H9 (cell line): ENCODE results near the gene ARHGAP22. TPM values are rescaled to one million over a fixed set of nuclear protein-coding genes. Genes with fewer than 3 reads are reported as not detected.

Experiments used
- DNase-seq: peaks from one replicate; pipeline ENCODE4 v3.0.0-alpha.2; 2017
- H2AFZ ChIP-seq: one replicate; pipeline ENCODE4 v1.6.1; 2013; ENCODE audit warnings: mild to moderate bottlenecking, low read length, control low read depth, moderate library complexity
- H2AK5ac ChIP-seq: 2 replicates; pipeline ENCODE4 v1.6.1; 2013; ENCODE audit warnings: low read length, control low read depth, mixed read lengths; ENCODE audit not compliant: insufficient read length
- H2BK120ac ChIP-seq: one replicate; pipeline ENCODE4 v1.6.1; 2013; ENCODE audit warnings: low read depth, mild to moderate bottlenecking, low read length, control low read depth, inconsistent platforms; ENCODE audit not compliant: poor library complexity, severe bottlenecking
- H2BK12ac ChIP-seq: 2 replicates; pipeline ENCODE4 v1.6.1; 2013; ENCODE audit warnings: low read length, control low read depth, mixed read lengths, low read depth; ENCODE audit not compliant: insufficient read length
- H2BK15ac ChIP-seq: 2 replicates; pipeline ENCODE4 v1.6.1; 2013; ENCODE audit warnings: low read depth, low read length, control low read depth
- H2BK20ac ChIP-seq: one replicate; pipeline ENCODE4 v1.6.1; 2013; ENCODE audit warnings: low read depth, mild to moderate bottlenecking, low read length, control low read depth, inconsistent platforms; ENCODE audit not compliant: poor library complexity, severe bottlenecking
- H2BK5ac ChIP-seq: 2 replicates; pipeline ENCODE4 v1.6.1; 2013; ENCODE audit warnings: low read length, control low read depth, mixed read lengths; ENCODE audit not compliant: insufficient read length
- H3K14ac ChIP-seq: 2 replicates; pipeline ENCODE4 v1.6.1; 2013; ENCODE audit warnings: low read length, control low read depth; ENCODE audit not compliant: insufficient read depth
- H3K18ac ChIP-seq: 2 replicates; pipeline ENCODE4 v1.6.1; 2013; ENCODE audit warnings: low read depth, mild to moderate bottlenecking, mixed read lengths, low read length, control low read depth; ENCODE audit not compliant: insufficient read length
- H3K23ac ChIP-seq: 2 replicates; pipeline ENCODE4 v1.6.1; 2013; ENCODE audit warnings: low read length, control low read depth, mixed read lengths, low read depth; ENCODE audit not compliant: insufficient read length
- H3K23me2 ChIP-seq: 2 replicates; pipeline ENCODE4 v1.6.1; 2013; ENCODE audit warnings: low read depth, mild to moderate bottlenecking, mixed read lengths, low read length, control low read depth; ENCODE audit not compliant: insufficient read length, poor library complexity, severe bottlenecking
- H3K27ac ChIP-seq: 2 replicates; pipeline ENCODE4 v1.5.1; 2013; ENCODE audit warnings: low read length, control low read depth, mixed read lengths, low read depth; ENCODE audit not compliant: insufficient read length
- H3K27me3 ChIP-seq: 2 replicates; pipeline ENCODE4 v1.6.1; 2013; ENCODE audit warnings: low read length, control low read depth, inconsistent platforms; ENCODE audit not compliant: insufficient read depth
- H3K4ac ChIP-seq: 2 replicates; pipeline ENCODE4 v1.6.1; 2013; ENCODE audit warnings: low read depth, mild to moderate bottlenecking, control low read depth, inconsistent platforms, low read length, moderate library complexity
- H3K4me1 ChIP-seq: 2 replicates; pipeline ENCODE4 v1.6.1; 2013; ENCODE audit warnings: low read length, control low read depth, inconsistent platforms; ENCODE audit not compliant: insufficient read depth
- H3K4me2 ChIP-seq: 2 replicates; pipeline ENCODE4 v1.6.1; 2013; ENCODE audit warnings: low read length, control low read depth, mixed read lengths; ENCODE audit not compliant: insufficient read length, insufficient read depth
- H3K56ac ChIP-seq: 2 replicates; pipeline ENCODE4 v1.6.1; 2013; ENCODE audit warnings: low read depth, mild to moderate bottlenecking, mixed read lengths, low read length, control low read depth; ENCODE audit not compliant: insufficient read length
- H3K79me1 ChIP-seq: 2 replicates; pipeline ENCODE4 v1.6.1; 2013; ENCODE audit warnings: low read depth, mild to moderate bottlenecking, moderate library complexity, low read length, control low read depth, inconsistent platforms; ENCODE audit not compliant: insufficient read depth, poor library complexity, severe bottlenecking
- H3K79me2 ChIP-seq: 2 replicates; pipeline ENCODE4 v1.6.1; 2013; ENCODE audit warnings: low read length, control low read depth, inconsistent platforms; ENCODE audit not compliant: insufficient read depth
- H3K9ac ChIP-seq: 2 replicates; pipeline ENCODE4 v1.6.1; 2013; ENCODE audit warnings: low read length, control low read depth, mixed read lengths; ENCODE audit not compliant: insufficient read length; ENCODE audit errors: extremely low read depth
- H3K9me3 ChIP-seq: one replicate; pipeline ENCODE4 v1.6.1; 2013; ENCODE audit warnings: low read depth, low read length, inconsistent platforms; ENCODE audit not compliant: control insufficient read depth
- H3T11ph ChIP-seq: one replicate; pipeline ENCODE4 v1.6.1; 2013; ENCODE audit warnings: mild to moderate bottlenecking, low read length, control low read depth, inconsistent platforms
- H4K20me1 ChIP-seq: one replicate; pipeline ENCODE4 v1.6.1; 2013; ENCODE audit not compliant: control insufficient read depth, insufficient read length, insufficient read depth
- H4K5ac ChIP-seq: 2 replicates; pipeline ENCODE4 v1.6.1; 2013; ENCODE audit warnings: low read depth, mild to moderate bottlenecking, mixed read lengths, low read length, control low read depth; ENCODE audit not compliant: insufficient read length
- H4K8ac ChIP-seq: replicated peaks from 2 replicates; pipeline ENCODE4 v1.6.1; 2013; ENCODE audit warnings: low read length, control low read depth, mixed read lengths, low read depth; ENCODE audit not compliant: insufficient read length
- H4K91ac ChIP-seq: 2 replicates; pipeline ENCODE4 v1.6.1; 2013; ENCODE audit warnings: low read depth, mild to moderate bottlenecking, moderate library complexity, mixed read lengths, low read length, control low read depth; ENCODE audit not compliant: insufficient read length
- H3K27ac Mint-ChIP-seq, 3 experiments: 2 replicates in 2 of 3; 3 replicates in 1 of 3; pipeline ENCODE4 v1.8.0; 2020 to 2021; ENCODE audit warnings: mixed read lengths in 3 of 3, mild to moderate bottlenecking in 1 of 3, moderate library complexity in 1 of 3
- H3K27me3 Mint-ChIP-seq: 2 replicates; pipeline ENCODE4 v1.8.0; 2021; ENCODE audit warnings: low read depth, mild to moderate bottlenecking, moderate library complexity, mixed read lengths
- H3K36me3 Mint-ChIP-seq, 3 experiments: 2 replicates in 2 of 3; 3 replicates in 1 of 3; pipeline ENCODE4 v1.8.0; 2020 to 2021; ENCODE audit warnings: low read depth in 3 of 3, mixed read lengths in 3 of 3; ENCODE audit not compliant: insufficient read depth in 1 of 3
- H3K4me1 Mint-ChIP-seq, 2 experiments: 2 replicates each; pipeline ENCODE4 v1.8.0; 2020; ENCODE audit warnings: mixed read lengths in 2 of 2
- H3K4me3 Mint-ChIP-seq, 2 experiments: 2 replicates in 1 of 2; 3 replicates in 1 of 2; pipeline ENCODE4 v1.8.0; 2020 to 2021; ENCODE audit warnings: mild to moderate bottlenecking in 2 of 2, mixed read lengths in 2 of 2, moderate library complexity in 1 of 2
- H3K9me3 Mint-ChIP-seq, 2 experiments: 2 replicates in 1 of 2; 3 replicates in 1 of 2; pipeline ENCODE4 v1.8.0; 2020; ENCODE audit warnings: mild to moderate bottlenecking in 2 of 2, mixed read lengths in 2 of 2, moderate library complexity in 1 of 2
- WGBS: extraction: QIAGEN DNeasy Blood & Tissue Kit; methylation state at CpG from one replicate; pipeline ENCODE4 v1.1.7; 2013; ENCODE audit warnings: missing lambda C conversion rate, low lambda C conversion rate, mixed read lengths; ENCODE audit not compliant: insufficient read length; ENCODE audit errors: extremely low coverage; 5-methylcytosine and 5-hydroxymethylcytosine counted together
- total RNA-seq: library from RNA; stranded (reverse); gene quantifications from 2 replicates; pipeline ENCODE4 v1.2.1, GENCODE V29; 2021
- TF ChIP-seq, protein P1 (sequence below): fragments of 200-600 bp; sonication (generic); conservative IDR thresholded peaks from 3 replicates; pipeline ENCODE4 v1.8.0; 2021; ENCODE audit warnings: antibody characterized with exemption, mild to moderate bottlenecking

The ARHGAP22 gene
- total RNA-seq, 1 experiment from 2014 or later = 7.4 TPM

DNA sequence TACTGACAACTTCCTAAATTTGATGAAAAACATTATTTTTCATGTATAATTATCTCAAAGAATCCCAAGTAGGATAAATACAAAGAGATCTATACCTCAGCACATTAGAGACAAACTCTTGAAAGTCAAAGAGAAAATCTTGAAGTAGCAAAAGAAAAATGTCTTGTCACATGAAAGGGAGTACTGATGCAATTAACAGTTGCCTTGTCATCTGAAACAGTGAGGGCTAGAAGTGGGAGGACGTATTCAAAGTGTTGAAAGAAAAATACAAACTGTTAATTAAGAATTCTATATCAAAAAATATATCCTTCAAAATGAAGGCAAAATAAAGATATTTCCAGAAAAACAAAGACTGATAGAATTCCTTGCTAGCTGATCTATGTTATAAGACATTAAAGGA is 35.5 kb upstream of the ARHGAP22 start:
- H4K91ac ChIP-seq = no peak overlapping the region
- H2AFZ ChIP-seq = no peak overlapping the region
- no peak overlapping the region for H2BK20ac ChIP-seq
- H4K20me1 ChIP-seq = no peaks in the 10 kb centered on the region
- H3K36me3 Mint-ChIP-seq = peaks cover 2 to 8% (median 4%) of the 10 kb centered on the region in 3 experiments; a peak in 6 of 7 replicates
- no peak overlapping the region for H2BK5ac ChIP-seq
- peaks cover 3% of the 10 kb centered on the region; the same call in 1 of the 2 replicates for H3K27me3 Mint-ChIP-seq
- H2BK12ac ChIP-seq = no peak overlapping the region
- no peak overlapping the region for H2BK15ac ChIP-seq
- no peak for DNase-seq
- no peaks in the 10 kb centered on the region for H3K4me1 ChIP-seq
- no peak overlapping the region for H3K18ac ChIP-seq
- H4K5ac ChIP-seq = no peak overlapping the region
- no peaks in the 10 kb centered on the region for H3K27me3 ChIP-seq
- H3K4ac ChIP-seq = no peak overlapping the region
- no peaks in the 10 kb centered on the region for H3K79me2 ChIP-seq
- H3K4me3 Mint-ChIP-seq = no peak overlapping the region
- H3K14ac ChIP-seq = no peak overlapping the region
- H3K4me1 Mint-ChIP-seq = no peaks in the 10 kb centered on the region
- no peak overlapping the region for H3K27ac Mint-ChIP-seq
- no peaks in the 10 kb centered on the region for H3K79me1 ChIP-seq
- no peaks in the 10 kb centered on the region for H3K23me2 ChIP-seq
- no peak overlapping the region for H3K23ac ChIP-seq
- no peak overlapping the region for H3K27ac ChIP-seq
- H3T11ph ChIP-seq = no peak overlapping the region
- no peak overlapping the region for H3K56ac ChIP-seq
- no peak overlapping the region for H3K4me2 ChIP-seq
- H3K9me3 Mint-ChIP-seq = peaks cover 14 to 16% of the 10 kb centered on the region in 2 experiments
- TF ChIP-seq, protein P1, sequence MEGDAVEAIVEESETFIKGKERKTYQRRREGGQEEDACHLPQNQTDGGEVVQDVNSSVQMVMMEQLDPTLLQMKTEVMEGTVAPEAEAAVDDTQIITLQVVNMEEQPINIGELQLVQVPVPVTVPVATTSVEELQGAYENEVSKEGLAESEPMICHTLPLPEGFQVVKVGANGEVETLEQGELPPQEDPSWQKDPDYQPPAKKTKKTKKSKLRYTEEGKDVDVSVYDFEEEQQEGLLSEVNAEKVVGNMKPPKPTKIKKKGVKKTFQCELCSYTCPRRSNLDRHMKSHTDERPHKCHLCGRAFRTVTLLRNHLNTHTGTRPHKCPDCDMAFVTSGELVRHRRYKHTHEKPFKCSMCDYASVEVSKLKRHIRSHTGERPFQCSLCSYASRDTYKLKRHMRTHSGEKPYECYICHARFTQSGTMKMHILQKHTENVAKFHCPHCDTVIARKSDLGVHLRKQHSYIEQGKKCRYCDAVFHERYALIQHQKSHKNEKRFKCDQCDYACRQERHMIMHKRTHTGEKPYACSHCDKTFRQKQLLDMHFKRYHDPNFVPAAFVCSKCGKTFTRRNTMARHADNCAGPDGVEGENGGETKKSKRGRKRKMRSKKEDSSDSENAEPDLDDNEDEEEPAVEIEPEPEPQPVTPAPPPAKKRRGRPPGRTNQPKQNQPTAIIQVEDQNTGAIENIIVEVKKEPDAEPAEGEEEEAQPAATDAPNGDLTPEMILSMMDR = no peak
- H3K9ac ChIP-seq = no peak overlapping the region
- no peaks in the 10 kb centered on the region for H3K9me3 ChIP-seq
- WGBS = no CpG with 5 or more reads among the region's 1 CpG
- H2AK5ac ChIP-seq = no peak overlapping the region
- no peak overlapping the region for H2BK120ac ChIP-seq
- H4K8ac ChIP-seq = no peak overlapping the region
